Body of pancreas (tissue), 4 donors: ENCODE data around the gene ATP8A2.

Experiments used
- CTCF ChIP-seq, 7 experiments: fragments of 450-650 bp in 4 of 7; fragments of 200-600 bp in 3 of 7; sonication (generic) in 3 of 7; IDR thresholded peaks; one replicate each; pipeline ENCODE4 v1.5.1; 2016 to 2019; ENCODE audit warnings: antibody characterized with exemption in 7 of 7
- POLR2A ChIP-seq, 3 donors: fragments of 450-650 bp; IDR thresholded peaks; one replicate each; pipeline ENCODE4 v1.6.1; 2016; ENCODE audit warnings: antibody characterized with exemption in 3 of 3, mild to moderate bottlenecking in 2 of 3

- TF ChIP-seq CTCF (IDR thresholded peaks at IDR 0.05) (no peak), POLR2A (IDR thresholded peaks at IDR 0.05) (no peak)
These were observed 370.4 kb downstream of the ATP8A2 start for GRCh38 chr13:25742220-25742619.
